Panc1 (cell line): ENCODE measurements around the gene PLSCR3. TPM values are rescaled to one million over a fixed set of nuclear protein-coding genes. Genes with fewer than 3 reads are reported as not detected.
A peak's percentile ranks its signal among the peaks of the same experiment; 100 is the strongest.

Experiments
- ATAC-seq: fragments of 200-7000 bp; cut with Tn5 transposase; 2 replicates; pipeline ENCODE4 v1.9.1; 2020; ENCODE audit warnings: mild to moderate bottlenecking, moderate library complexity
- BruUV-seq: library from RNA; stranded (reverse); fragments of 400-500 nt; replicated peaks from 2 replicates; lab custom pipeline; 2021; lab: Mats Ljungman, UMichigan
- CTCF ChIA-PET: fragments of 300-600 bp; sonication (Branson Sonifier 250); formaldehyde crosslinking; loops from one replicate; lab custom pipeline; 2022; ENCODE audit warnings: antibody characterized with exemption; lab: Charles Lee
- POLR2A ChIA-PET: fragments of 300-600 bp; sonication (Branson Sonifier 250); formaldehyde crosslinking; loops from one replicate; lab custom pipeline; 2022; ENCODE audit warnings: antibody characterized with exemption; lab: Charles Lee
- DNase-seq: peaks from one replicate; pipeline ENCODE4 v3.0.0-alpha.2; 2010; ENCODE audit warnings: low read depth, low spot score
- H3K27ac ChIP-seq: 2 replicates; pipeline ENCODE4 v1.5.1; 2011; ENCODE audit warnings: mild to moderate bottlenecking, low read length, inconsistent platforms
- H3K27me3 ChIP-seq: fragments of 200-500 bp; sonication (Bioruptor generic); 2 replicates; pipeline ENCODE4 v1.6.0; 2014; ENCODE audit warnings: low read length, inconsistent platforms; ENCODE audit not compliant: control insufficient read depth, insufficient read depth
- H3K36me3 ChIP-seq: fragments of 200-500 bp; sonication (Bioruptor generic); 2 replicates; pipeline ENCODE4 v1.5.1; 2014; ENCODE audit warnings: inconsistent platforms, mild to moderate bottlenecking, low read length, moderate library complexity; ENCODE audit not compliant: control insufficient read depth, insufficient read depth
- H3K4me1 ChIP-seq: 2 replicates; pipeline ENCODE4 v1.5.1; 2011; ENCODE audit warnings: inconsistent platforms, mild to moderate bottlenecking, low read length, moderate library complexity; ENCODE audit not compliant: control insufficient read depth, insufficient read depth
- H3K4me3 ChIP-seq, 2 experiments: 2 replicates each; pipeline ENCODE4 v1.5.1; 2011 to 2012; ENCODE audit warnings: low read depth in 2 of 2, low read length in 2 of 2, mild to moderate bottlenecking in 2 of 2, inconsistent platforms in 1 of 2, moderate library complexity in 1 of 2
- H3K9me3 ChIP-seq: fragments of 200-500 bp; sonication (Bioruptor generic); 2 replicates; pipeline ENCODE4 v1.5.1; 2014; ENCODE audit warnings: low read depth, mild to moderate bottlenecking, inconsistent platforms, low read length, moderate library complexity; ENCODE audit not compliant: control insufficient read depth, insufficient read depth
- CTCF ChIP-seq: fragments of 450-650 bp; IDR thresholded peaks from 2 replicates; pipeline ENCODE4 v1.5.1; 2017; ENCODE audit warnings: mild to moderate bottlenecking
- POLR2AphosphoS5 ChIP-seq: IDR thresholded peaks from 2 replicates; pipeline ENCODE4 v1.6.1; 2012; ENCODE audit warnings: mild to moderate bottlenecking, low read depth, low read length, moderate library complexity
- REST ChIP-seq, 2 experiments: IDR thresholded peaks; 2 replicates each; pipeline ENCODE4 v1.6.1; 2011 to 2012; ENCODE audit warnings: low read depth in 2 of 2, control low read depth in 1 of 2, low read length in 1 of 2, mild to moderate bottlenecking in 1 of 2, moderate library complexity in 1 of 2; ENCODE audit not compliant: insufficient read depth in 1 of 2
- SIN3A ChIP-seq: IDR thresholded peaks from 2 replicates; pipeline ENCODE4 v1.6.1; 2012; ENCODE audit warnings: low read depth, mild to moderate bottlenecking, low read length, moderate library complexity, borderline replicate concordance; ENCODE audit not compliant: insufficient read depth
- TCF7L2 ChIP-seq: IDR thresholded peaks from 2 replicates; pipeline ENCODE4 v1.6.1; 2011; ENCODE audit warnings: mild to moderate bottlenecking, low read depth, low read length, inconsistent platforms
- in situ Hi-C: cut with HindIII; loops from 2 replicates; pipeline ENCODE4 v1.10.0; 2016; ENCODE audit warnings: low sequenced_read_pairs, low pct_unique_long_range_greater_than_20kb
- intact Hi-C: fragments of 100-400 bp; cut with micrococcal nuclease; formaldehyde crosslinking; loops from one replicate; pipeline ENCODE4 v1.10.0; 2022; ENCODE audit not compliant: unreplicated experiment
- total RNA-seq: library from RNA; stranded (reverse); gene quantifications from one replicate; pipeline ENCODE4 v1.2.1, GENCODE V29; 2021; ENCODE audit not compliant: unreplicated experiment

PLSCR3 gene
- total RNA-seq, 1 experiment from 2014 or later = 32.0 TPM

DNA sequence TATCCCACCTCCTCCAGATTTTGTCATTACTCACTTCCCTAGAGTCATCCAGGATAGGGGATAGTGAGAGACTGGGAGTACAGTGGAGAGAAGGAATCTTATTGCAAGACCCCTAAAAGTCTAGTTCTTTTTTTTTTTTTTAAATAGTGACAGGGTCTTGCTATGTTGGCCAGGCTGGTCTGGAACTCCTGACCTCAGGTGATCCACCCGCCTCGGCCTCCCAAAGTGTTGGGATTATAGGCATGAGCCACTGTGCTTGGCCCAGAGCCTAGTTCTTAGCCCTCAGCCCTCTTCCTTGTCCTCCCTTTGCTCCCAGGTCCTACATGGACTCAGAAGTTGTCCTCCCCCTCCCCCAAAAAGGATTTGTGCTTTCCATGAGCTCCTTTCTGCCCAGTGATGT lies 47.8 kb upstream of the PLSCR3 start:
- no peaks in the 10 kb centered on the region for H3K36me3 ChIP-seq
- CTCF ChIA-PET = no interaction called here
- POLR2A ChIA-PET = no interaction called here
- TF ChIP-seq SIN3A (no peak), CTCF (no peak), TCF7L2 (no peak), POLR2AphosphoS5 (no peak), REST (IDR thresholded peaks at IDR 0.05; ENCODE audit: insufficient read depth in 1 of 2, low read depth in 2 of 2, low read length in 1 of 2) (no peak)
- BruUV-seq = no TSS peak
- H3K27ac ChIP-seq = no peak overlapping the region
- no peak for DNase-seq
- no peak overlapping the region for H3K4me3 ChIP-seq
- ATAC-seq = no peak
- H3K4me1 ChIP-seq = peaks cover 18% of the 10 kb centered on the region
- intact Hi-C loops (no loop called here), in situ Hi-C loops (no loop called here)
- no peaks in the 10 kb centered on the region for H3K27me3 ChIP-seq
- H3K9me3 ChIP-seq = no peaks in the 10 kb centered on the region

- in situ Hi-C loops = no loop called here
- ATAC-seq (no peak), DNase-seq (no peak)
- ChIA-PET CTCF (interaction anchor here (0.6 to 0.8 kb wide), 3 partner anchors 85 to 119 kb away, joined by 3 to 5 read pairs (median 4); no protein-coding TSS in a partner anchor), POLR2A (interaction anchor here (0.5 to 0.7 kb wide), 3 partner anchors 10 to 16 kb away, joined by 3 to 16 read pairs (median 6); no protein-coding TSS in a partner anchor)
- intact Hi-C loops = no loop called here
- Histone ChIP-seq H3K4me3 (no peak overlapping the region), H3K36me3 (no peaks in the 10 kb centered on the region), H3K27ac (no peak overlapping the region), H3K9me3 (no peaks in the 10 kb centered on the region), H3K4me1 (peaks cover 18% of the 10 kb centered on the region), H3K27me3 (no peaks in the 10 kb centered on the region)
- no TSS peak for BruUV-seq
- no peak for TF ChIP-seq POLR2AphosphoS5
These were observed 46.9 kb upstream of the PLSCR3 start for GRCh38 chr17:7441266-7441665.

- DNase-seq (no peak), ATAC-seq (no peak)
- no peaks in the 10 kb centered on the region for H3K27me3 ChIP-seq
- ChIA-PET CTCF (interaction anchor here (0.6 to 0.8 kb wide), 3 partner anchors 85 to 120 kb away, joined by 3 to 5 read pairs (median 4); no protein-coding TSS in a partner anchor), POLR2A (interaction anchor here (0.5 to 0.7 kb wide), 3 partner anchors 10 to 17 kb away, joined by 3 to 16 read pairs (median 6); no protein-coding TSS in a partner anchor)
- no peaks in the 10 kb centered on the region for H3K9me3 ChIP-seq
- peak overlapping the region; percentile 66 for H3K27ac ChIP-seq
- TF ChIP-seq SIN3A (no peak), REST (IDR thresholded peaks at IDR 0.05; ENCODE audit: insufficient read depth in 1 of 2, low read depth in 2 of 2, low read length in 1 of 2) (no peak), TCF7L2 (no peak), CTCF (no peak), POLR2AphosphoS5 (no peak)
- H3K36me3 ChIP-seq = no peaks in the 10 kb centered on the region
- no TSS peak for BruUV-seq
- H3K4me3 ChIP-seq = peak overlapping the region; percentile 51 to 73
- intact Hi-C loops (no loop called here), in situ Hi-C loops (no loop called here)
- H3K4me1 ChIP-seq = peaks cover 18% of the 10 kb centered on the region
These were observed 46.5 kb upstream of the PLSCR3 start for GRCh38 chr17:7440834-7441195.
